ENCODE data around the gene PLXNC1.

- TF ChIP-seq CTCF (IDR thresholded peaks at IDR 0.05), result no peak
- no peak for TF ChIP-seq POLR2A (IDR thresholded peaks at IDR 0.05)
These were observed 77.7 kb downstream of the PLXNC1 start for GRCh38 chr12:94225947-94226630.
